NOMO-1 treated with DMSO at 0.1 percent for 48 hours (cell line): ENCODE results near the gene CCHCR1.
"Not testable (repeated sequence)": the region's sequence is repeated elsewhere in the genome, so short reads cannot be mapped to it uniquely, and the experiment has no call there.

Source experiments
- DNase-seq: peaks from one replicate; lab custom pipeline; 2025; ENCODE audit not compliant: unreplicated experiment; lab: John Stamatoyannopoulos, UW

CCHCR1 gene

DNA sequence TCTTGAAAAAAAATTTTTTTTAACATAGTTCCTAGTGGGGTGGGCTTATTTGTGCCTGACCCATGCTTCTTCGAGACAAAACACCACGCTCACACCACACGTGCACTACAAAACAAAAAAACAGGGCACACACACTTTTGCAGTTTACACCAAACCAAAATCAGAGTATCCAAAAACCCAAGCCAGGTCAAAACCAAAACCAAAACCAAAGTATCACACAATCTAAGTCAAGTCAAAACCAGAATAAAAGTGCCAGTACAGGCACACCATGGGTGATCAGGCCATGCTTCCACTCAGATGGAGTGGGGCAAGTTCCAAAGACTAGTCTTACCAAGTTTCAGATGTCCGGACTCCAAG is 28.1 kb upstream of the CCHCR1 start:
- not testable (repeated sequence) for DNase-seq

DNA sequence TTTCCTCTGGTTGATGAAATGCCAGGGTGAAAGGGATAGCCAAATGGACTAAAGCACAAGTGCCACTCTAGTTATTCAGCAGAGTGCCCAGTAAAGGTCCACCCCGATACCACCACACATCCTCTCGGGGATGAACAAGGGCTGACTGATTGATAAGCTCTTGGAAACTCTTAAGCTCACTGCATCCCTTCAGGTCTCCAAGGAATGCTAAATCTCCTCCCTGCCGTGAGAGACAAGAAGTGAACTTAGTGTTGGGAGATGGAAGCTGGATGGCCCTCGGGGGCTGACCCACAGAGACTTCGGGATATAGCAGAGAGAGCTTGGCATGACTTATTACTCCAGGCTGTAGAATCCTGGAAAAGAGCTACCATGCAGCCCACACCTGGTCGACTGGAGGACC is 26.3 kb upstream of the CCHCR1 start:
- not testable (repeated sequence) for DNase-seq

DNA sequence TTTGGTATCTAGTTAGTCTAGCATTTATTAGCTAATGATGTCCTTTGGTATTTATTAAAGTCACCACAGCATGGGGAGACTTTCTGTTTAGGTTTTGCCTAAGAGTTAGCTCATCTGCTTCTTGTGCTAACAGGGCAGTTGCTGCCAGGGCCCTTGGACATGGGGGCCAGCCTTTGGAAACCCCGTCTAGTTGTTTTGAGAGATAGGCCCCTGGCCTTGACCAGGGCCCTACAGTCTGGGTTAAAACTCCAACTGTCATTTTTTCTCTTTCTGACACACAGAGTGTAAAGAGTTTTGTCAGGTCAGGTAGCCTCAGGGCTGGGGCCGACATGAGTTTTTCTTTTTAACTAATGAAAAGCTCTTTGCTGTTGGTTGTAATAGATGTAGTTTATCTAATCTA is 25.7 kb upstream of the CCHCR1 start:
- not testable (repeated sequence) for DNase-seq

DNA sequence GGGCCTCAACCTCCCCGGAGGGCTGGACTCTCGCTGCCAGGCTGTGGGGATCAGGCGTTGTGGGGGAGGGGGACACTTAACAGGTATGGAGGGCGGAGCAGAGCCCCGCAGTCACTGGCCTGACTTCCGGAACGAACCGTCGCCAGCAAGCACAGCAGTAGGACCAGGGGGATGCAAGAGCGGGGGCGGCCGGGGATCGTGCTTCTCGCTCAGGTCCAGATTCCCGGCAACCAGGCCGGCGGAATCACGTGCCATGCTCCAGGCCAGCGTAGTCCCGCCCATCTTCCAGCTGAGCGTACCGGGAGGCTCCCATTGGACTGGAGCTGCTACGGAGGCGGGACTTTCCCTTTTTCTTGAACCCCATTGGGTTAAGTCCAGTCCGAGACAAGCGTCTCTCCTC is 22.9 kb upstream of the CCHCR1 start:
- peak; percentile 16 for DNase-seq

DNA sequence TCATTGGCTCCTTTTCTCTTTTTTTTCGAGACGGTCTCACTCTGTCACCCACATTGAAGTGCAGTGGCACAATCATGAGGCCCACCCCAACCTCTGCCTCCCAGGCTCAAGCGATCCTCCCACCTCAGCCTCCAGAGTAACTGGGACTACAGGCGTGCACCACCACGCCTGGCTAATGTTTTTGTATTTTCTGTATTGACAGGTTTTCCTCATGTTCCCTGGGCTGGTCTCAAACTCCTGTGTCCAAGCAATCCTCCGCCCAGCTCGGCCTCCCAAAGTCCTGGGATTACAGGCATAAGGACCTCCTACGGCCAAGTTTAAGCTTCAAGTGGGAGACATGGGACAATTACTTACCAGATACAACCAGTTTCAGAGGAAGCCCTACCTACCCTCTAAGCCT is 22.3 kb upstream of the CCHCR1 start:
- no peak for DNase-seq

DNA sequence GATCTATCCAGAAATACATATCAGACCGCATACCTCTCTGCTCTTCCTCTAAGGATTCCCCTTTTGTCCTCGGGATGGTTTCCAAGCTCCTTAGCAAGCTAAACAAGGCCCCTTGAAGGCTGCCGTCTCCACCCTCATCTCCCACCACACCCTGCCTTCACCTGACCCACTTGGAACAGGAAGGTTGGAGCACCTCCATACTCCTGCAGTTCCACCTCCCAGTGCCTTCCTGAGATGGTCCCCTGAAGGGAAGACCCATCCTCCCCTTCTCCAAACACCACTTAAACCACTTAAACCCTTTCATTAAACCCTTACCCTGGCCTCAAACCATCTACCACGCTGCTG is 21.4 kb upstream of the CCHCR1 start:
- DNase-seq: no peak

DNA sequence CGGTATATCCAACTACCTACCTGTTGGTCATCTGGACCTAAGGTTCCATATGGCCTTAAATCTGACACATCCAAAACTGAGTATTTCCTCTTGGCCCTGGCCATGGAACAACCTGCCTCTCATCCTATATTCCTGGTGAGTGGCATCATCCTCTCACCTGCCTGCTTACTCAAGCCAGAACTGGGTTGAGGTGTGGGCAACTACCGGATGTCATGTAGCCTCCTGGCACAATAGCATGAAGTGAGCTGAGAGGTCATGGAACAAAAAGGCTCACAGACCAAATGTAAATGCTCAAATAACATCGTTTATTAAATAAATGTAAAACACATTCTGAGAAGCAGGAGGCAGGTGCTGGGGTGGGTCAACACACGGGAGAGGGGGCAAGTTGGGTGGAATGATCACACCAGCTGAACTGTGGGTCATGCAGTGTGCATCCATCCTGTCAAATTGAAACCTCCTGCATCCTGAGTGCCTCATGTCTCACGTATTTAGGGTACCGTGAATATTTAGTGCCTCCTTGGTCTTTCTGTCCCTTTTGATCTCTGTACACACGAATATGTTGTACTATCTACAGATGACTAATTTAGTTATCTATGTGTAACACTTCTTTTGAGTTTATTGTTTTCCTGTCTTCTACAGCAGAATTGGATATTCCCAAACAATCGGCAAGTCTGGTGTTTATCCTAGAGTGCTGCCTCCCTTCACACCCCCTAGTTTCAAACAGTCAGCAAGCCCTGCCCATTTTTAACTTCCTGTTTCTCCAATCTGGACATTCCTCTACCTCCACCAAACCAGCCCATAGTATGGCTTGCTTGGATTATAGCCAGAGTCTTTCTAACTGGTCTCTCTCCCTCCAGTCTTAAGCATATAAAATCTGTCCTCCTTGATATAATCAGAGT is 20.8 kb upstream of the CCHCR1 start:
- no peak for DNase-seq

DNA sequence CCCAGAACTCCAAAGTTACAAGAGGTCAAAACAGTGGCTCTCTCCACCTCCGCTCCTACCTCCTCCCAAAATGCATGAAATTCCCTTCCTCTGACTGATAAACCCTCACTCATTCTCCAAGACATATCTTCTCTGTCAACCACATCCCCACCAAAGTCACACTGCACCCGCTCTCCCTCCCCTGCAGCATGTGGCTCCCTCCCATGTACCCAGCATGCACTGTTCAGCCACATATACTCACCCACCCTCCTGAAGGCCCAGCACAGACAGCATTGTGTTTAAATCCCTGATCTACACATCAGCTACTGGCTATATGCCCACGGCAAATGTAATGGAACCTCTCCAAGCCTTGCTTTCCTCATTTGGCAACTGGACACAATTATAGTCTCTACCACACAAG is 18.4 kb upstream of the CCHCR1 start:
- no peak for DNase-seq

DNA sequence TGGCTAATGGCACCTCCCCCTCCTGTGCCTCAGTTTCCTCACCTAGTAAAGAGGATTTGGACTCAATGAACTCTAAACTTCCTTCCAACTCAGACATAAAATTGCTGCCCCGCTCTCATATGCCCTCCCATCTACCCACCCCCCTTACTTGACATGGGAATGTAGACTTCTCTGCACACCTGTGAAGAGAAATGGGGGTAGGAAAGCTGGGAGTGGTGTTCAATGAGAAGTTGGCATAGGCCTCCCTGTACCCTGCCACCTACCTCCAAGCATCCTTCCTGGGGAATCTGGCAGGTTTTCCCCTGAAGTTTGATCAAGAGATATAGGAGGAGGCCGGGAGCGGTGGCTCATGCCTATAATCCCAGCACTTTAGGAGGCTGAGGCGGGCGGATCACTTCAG is 16.8 kb upstream of the CCHCR1 start:
- DNase-seq: no peak

DNA sequence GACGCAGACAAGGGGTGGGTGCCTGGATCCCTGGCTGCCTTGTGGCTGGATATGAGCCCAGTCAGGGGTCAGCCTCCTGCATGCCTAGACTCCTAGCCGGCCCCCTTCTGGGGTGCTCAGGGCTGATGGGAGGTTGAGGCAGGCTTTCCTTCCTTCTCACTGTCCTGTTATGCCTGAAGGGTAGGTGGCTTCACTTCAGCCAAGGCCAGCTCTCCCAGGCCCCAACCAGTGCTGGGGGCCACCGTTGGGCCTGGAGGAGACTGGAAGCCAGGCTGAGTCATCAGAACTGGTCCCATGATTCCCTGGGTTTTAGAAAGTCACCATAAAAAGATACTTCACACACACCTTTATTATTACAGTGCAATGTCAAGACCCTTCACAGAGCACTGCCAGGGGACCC is 15.8 kb upstream of the CCHCR1 start:
- DNase-seq: no peak

DNA sequence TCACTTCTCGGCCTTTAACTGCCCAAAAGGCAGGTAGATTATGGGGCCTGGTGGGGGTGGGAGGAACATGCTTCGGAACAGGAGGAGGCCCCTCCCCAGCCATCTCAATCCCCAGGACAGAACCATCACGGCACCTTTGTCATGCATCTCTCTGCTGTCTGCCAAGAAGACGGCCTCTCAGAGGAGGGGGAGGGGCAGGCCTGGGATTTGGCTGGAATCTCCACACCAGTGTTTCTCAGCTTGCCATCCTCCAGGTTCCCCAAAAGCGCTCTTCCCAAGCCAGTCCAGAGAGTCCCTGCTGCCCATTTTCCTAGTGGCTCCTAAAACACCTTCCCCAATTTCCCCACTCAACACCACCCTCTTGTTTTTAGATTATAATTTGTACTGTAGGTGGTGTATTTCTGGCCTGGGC is 15.4 kb upstream of the CCHCR1 start:
- DNase-seq: no peak

DNA sequence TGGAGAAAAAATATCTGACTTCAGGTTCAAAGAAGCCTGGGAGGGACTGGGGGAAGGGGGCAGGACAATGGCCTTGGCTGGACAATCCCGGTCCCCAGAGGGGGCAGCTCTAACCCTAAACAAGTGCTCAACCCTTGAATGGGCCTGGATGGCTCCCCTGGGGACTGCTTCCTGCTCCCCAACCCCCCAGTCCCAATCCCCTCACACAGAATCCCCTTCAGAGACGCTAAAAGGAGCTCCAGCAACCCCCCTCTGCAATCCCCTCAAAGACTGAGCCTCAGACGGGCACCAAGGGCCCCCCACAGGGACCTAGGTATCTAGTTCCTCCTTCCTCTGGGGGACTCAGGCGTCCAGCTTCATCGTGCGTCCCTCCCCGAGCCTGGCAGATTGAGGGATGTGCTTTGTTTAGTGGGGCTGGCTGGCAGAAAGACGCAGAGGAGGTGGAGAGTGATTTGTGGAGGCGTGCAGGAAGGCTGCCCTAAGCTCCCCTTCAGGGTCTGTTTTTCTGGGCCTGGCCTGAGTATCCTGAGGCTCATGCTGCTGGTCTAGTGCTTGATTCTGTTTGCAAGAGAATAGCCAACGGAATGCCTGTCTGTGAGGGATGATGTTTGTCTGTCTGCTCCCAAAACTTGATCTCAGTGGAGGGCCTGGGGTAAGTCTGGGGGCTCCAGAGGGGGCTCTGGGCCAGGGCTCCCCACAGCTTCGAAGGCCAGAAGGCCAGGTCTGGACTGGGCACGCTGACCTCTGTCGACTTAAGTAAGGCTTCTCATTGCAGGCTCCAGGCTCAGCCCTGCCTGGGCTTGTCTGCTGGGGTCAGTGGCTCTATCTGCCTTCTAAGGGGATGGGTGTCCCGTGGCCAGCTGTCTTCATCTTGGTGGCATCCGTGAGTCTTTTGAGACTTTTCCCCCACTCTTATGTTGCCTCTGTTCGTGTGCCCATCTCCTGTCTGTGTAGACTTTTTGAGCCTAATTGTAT is 14.6 kb upstream of the CCHCR1 start:
- DNase-seq: no peak

DNA sequence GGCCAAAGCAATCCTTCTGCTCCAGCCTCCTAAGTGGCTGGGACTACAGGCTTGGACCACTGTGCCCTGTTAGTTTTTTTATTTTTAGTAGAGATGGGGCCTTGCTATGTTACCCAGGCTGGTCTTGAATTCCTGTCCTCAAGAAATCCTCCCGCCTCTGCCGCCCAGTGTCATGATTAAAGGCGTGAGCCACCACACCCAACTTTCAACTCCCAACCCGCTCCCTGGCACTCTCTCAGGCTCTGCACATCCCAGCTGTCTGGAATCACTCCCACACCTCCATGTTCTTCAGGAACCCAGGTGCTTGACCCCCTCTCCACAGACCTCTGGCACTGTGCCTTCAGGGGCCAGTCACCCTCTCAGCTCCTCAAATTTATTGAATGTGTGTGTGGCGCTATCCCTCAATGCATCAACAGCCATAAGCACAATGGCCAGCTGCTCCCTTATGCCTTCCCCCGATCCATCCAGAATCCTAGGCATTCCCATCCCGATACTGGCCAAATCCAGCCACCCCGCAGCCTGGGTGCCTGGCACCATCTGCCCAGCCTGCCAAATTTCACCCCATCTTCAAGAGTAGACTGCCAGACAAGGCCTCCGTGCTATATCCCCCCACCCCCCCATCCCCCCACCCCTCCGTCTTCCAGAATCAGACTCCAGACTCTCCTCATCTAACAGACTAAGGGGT is 13.5 kb upstream of the CCHCR1 start:
- no peak for DNase-seq

DNA sequence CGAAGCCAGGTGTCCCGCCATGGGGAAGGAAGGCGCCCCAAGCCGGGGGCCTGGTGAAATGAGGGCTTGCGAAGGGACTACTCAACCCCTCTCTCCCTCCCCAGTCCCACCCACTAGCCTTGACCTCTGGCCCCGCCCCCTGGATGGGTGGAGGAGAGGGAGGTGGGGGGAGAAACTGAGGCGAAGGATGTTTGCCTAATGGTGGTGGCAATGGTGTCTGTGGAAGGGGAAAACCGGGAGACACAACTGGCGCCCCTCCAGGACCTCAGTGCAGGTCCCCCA is 12.9 kb upstream of the CCHCR1 start, which contains the start of gene POU5F1:
TSS of gene POU5F1 (minus strand) at position 83 of the 282 bp plus-strand sequence. CDS start at position 21, 62 bp downstream.
- DNase-seq: no peak

DNA sequence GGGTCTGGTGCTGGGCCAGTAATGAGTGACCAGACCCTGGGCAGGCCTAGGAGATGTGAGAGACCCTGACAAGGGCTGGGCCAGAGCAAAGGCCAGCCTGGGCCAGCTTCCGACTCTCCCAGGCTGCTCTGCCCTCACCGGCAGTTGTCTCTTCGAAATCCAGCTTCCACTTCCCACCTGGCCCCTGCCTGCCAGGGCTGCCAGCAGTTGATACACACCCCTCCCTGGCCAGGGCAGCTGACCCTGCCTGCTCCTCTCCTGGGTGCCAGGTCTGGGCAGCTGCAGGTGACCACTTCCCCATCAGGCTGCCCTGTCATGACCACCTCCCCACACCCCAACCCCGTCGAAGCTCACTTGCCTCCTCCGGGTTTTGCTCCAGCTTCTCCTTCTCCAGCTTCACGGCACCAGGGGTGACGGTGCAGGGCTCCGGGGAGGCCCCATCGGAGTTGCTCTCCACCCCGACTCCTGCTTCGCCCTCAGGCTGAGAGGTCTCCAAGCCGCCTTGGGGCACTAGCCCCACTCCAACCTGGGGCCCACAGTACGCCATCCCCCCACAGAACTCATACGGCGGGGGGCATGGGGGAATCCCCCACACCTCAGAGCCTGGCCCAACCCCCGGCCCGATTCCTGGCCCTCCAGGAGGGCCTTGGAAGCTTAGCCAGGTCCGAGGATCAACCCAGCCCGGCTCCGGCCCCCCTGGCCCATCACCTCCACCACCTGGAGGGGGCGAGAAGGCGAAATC is 12.4 kb upstream of the CCHCR1 start:
- not testable (repeated sequence) for DNase-seq

DNA sequence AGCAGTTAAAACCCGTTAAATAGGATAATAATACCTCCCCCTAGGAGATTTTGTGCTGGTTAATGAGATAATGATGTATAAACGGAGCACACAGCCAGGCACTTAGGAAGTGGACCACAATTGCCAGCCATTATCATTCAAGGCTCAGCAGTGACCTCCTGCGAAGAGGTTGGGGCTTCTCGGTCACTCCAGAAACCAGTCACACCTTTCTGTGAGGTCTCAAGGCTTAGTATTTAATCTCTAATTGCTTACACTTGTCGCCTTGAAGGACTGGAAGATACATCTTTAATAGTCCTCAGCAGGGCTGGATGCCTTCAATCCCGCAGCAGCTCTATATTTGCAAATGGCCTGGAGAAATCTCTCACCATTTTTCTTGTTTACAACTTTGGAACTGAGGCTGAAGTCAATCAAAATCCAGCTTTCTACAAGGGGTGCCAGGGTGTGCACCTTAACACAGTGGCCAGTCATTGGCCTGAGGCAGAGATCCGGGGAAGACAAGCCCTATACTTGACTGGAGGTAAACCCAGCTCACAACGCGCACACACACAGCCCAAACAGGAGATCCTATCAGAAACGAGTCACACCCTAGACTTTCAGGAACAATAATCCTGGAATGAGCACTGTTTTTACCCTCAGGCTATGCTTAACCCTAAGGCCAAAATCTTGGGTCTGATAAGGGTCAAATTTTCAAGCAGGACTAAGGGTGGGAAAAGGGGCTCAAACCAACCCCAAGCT is 11.7 kb upstream of the CCHCR1 start:
- DNase-seq: no peak

DNA sequence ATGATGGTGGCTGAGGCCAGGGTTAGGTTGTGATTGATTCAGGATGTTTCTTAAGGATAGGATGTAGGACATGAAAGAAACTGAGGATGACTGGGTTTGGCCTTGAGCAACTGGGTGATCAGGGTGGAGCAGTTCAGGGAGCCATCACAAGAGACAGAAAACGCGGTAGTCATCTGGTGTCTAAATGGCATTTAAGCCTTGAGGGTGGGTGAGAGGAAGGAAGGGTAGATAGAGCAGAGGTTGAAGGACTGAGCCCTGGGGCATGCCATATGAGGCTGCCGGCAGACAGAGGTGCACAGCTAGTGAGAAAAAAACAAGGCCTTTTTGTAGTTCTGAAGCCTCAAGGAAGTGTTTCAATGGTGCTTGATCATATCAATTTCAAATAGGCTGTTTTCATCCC is 11.0 kb upstream of the CCHCR1 start:
- DNase-seq: no peak

DNA sequence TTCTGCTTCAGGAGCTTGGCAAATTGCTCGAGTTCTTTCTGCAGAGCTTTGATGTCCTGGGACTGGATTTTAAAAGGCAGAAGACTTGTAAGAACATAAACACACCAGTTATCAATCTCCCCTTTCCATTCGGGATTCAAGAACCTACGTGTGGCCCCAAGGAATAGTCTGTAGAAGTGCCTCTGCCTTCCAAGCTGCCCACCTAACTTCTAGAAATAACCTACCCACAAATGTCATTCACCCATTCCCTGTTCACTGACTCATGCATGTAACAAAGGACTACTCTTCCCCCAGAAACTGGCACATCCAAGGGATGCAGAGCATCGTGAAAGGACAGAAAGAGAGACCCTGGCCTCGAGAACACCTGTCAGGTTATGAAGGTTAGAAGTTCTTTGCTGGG is 8.4 kb upstream of the CCHCR1 start:
- DNase-seq: no peak

DNA sequence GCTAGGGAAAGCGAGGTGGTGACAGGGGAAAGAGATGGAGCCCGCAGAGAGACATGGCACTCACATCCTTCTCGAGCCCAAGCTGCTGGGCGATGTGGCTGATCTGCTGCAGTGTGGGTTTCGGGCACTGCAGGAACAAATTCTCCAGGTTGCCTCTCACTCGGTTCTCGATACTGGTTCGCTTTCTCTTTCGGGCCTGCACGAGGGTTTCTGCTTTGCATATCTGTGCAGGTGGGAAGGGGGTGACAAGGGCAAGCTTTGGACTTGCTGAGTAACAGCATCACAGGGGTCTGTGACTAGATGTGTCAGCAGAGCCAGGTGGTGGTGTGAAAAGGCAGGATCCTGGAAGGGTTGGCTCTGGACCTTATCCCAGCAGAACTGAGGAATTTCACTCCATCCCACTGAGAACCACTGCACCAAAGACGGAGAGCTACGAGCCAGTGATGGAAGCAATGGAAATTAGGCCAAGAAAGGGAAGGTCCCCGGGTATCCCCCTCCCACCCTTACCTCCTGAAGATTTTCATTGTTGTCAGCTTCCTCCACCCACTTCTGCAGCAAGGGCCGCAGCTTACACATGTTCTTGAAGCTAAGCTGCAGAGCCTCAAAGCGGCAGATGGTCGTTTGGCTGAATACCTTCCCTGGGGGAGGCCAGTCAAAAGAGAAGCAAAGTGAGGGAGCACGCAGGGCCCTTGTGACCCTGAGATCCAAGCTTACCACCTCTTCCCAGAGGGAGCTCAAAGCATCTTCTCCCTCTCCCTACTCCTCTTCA is 7.6 kb upstream of the CCHCR1 start:
- DNase-seq: not testable (repeated sequence)
